ENCODE results near the gene RPS6KC1. TPM values are rescaled to one million over a fixed set of nuclear protein-coding genes. Genes with fewer than 3 reads are reported as not detected.
"Not testable (repeated sequence)": the region's sequence is repeated elsewhere in the genome, so short reads cannot be mapped to it uniquely, and the experiment has no call there.

RPS6KC1 gene
- total RNA-seq, 1 donor = 35.1 TPM

DNA sequence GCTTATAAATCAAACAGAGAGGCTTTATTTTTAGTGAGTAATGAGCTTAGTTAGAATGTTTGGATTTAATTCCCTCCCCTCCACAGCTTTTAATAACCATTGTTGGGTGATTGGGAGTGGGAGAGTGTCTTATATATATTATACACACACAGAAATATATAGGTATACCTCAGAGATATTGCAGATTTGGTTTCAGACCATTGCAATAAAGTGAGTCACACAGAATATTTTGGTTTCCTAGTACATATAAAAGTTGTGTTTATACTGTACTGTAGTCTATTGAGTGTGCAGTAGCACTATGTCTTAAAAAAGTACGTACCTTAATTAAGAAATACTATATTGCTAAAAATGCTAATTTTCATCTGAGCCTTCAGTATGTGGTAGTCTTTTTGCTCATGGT, 44.4 kb downstream of the RPS6KC1 start:
- Histone ChIP-seq H4K20me1 (ENCODE audit: insufficient read depth, low read length) (no peaks in the 10 kb centered on the region), H3K9me3 (ENCODE audit: low read depth, low read length) (no peaks in the 10 kb centered on the region), H3K36me3 (ENCODE audit: insufficient read depth, low read length) (peaks cover 3% of the 10 kb centered on the region), H3K4me2 (ENCODE audit: insufficient read depth, low read length) (no peak overlapping the region), H3K27ac (ENCODE audit: low read depth, low read length) (no peak overlapping the region), H2AFZ (ENCODE audit: low read length) (no peak overlapping the region), H3K27me3 (ENCODE audit: insufficient read depth, low read length) (no peaks in the 10 kb centered on the region), H3K4me1 (ENCODE audit: insufficient read depth, low read length) (no peaks in the 10 kb centered on the region), H3K79me2 (ENCODE audit: insufficient read depth, low read length) (peaks cover 6% of the 10 kb centered on the region), H3K4me3 (ENCODE audit: insufficient read depth, low read length) (no peak overlapping the region)
- TF ChIP-seq, protein P1, sequence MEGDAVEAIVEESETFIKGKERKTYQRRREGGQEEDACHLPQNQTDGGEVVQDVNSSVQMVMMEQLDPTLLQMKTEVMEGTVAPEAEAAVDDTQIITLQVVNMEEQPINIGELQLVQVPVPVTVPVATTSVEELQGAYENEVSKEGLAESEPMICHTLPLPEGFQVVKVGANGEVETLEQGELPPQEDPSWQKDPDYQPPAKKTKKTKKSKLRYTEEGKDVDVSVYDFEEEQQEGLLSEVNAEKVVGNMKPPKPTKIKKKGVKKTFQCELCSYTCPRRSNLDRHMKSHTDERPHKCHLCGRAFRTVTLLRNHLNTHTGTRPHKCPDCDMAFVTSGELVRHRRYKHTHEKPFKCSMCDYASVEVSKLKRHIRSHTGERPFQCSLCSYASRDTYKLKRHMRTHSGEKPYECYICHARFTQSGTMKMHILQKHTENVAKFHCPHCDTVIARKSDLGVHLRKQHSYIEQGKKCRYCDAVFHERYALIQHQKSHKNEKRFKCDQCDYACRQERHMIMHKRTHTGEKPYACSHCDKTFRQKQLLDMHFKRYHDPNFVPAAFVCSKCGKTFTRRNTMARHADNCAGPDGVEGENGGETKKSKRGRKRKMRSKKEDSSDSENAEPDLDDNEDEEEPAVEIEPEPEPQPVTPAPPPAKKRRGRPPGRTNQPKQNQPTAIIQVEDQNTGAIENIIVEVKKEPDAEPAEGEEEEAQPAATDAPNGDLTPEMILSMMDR (IDR thresholded peaks at IDR 0.05; ENCODE audit: extremely low read depth, low read depth, low read length) = no peak
- DNase-seq (ENCODE audit: insufficient read length, low spot score, missing footprints) = no peak

DNA sequence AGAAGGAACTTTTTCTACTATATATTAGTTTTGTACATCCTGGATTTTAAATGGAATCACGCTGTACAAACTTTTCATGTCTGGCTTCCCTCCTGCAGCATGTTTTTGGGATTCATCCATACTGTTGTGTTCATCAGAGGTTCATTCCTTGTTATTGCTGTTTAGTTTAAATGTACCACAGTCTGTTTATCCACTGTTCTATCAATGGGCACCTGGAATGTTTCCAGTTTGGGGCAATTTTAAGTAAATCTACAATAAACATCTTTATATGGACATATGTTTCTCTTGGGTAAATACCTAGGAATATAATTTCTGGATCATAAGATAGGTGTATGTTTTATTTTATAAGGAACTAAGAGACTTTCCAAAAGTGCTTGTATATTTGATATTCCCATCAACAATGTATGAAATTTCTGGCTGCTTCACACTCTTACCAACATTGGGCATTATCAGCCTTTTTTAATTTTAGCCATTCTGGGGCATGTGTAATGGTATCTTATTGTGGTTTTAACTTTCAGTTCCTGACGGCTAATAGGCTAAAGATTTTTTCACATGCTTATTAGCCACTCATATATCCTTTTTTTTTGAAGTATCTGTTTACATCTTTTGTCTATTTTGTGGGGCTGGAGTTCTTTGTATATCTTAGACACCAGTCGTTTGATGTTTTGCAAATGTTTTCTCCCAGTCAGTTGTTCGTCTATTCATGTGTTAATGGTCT, 48.8 kb downstream of the RPS6KC1 start:
- H3K27ac ChIP-seq (ENCODE audit: low read depth, low read length) = no peak overlapping the region
- H3K4me2 ChIP-seq (ENCODE audit: insufficient read depth, low read length) = no peak overlapping the region
- no peaks in the 10 kb centered on the region for H3K9me3 ChIP-seq (ENCODE audit: low read depth, low read length)
- no peaks in the 10 kb centered on the region for H3K27me3 ChIP-seq (ENCODE audit: insufficient read depth, low read length)
- H3K36me3 ChIP-seq (ENCODE audit: insufficient read depth, low read length) = peaks cover 3% of the 10 kb centered on the region
- no peaks in the 10 kb centered on the region for H3K4me1 ChIP-seq (ENCODE audit: insufficient read depth, low read length)
- H4K20me1 ChIP-seq (ENCODE audit: insufficient read depth, low read length) = no peaks in the 10 kb centered on the region
- DNase-seq (ENCODE audit: insufficient read length, low spot score, missing footprints) = no peak
- peaks cover 10% of the 10 kb centered on the region for H3K79me2 ChIP-seq (ENCODE audit: insufficient read depth, low read length)
- TF ChIP-seq, protein P1 (IDR thresholded peaks at IDR 0.05; ENCODE audit: extremely low read depth, low read depth, low read length) = no peak
- H2AFZ ChIP-seq (ENCODE audit: low read length) = no peak overlapping the region
- H3K4me3 ChIP-seq (ENCODE audit: insufficient read depth, low read length) = no peak overlapping the region

DNA sequence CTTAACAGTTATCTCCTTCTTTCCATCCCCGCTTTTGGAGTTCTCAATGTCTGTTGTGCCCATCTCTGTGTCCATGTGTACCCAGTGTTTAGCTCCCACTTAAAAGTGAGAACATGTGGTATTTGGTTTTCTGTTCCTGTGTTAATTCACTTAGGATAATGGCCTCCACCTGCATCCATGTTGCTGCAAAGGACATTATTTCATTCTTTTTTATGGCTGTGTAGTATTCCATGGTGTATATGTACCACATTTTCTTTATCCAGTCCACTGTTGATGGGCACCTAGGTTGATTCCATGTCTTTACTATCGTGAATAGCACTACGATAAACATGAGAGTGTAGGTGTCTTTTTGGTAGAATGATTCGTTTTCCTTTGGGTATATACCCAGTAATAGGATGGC, 49.5 kb downstream of the RPS6KC1 start:
- H3K79me2 ChIP-seq (ENCODE audit: insufficient read depth, low read length) = peaks cover 10% of the 10 kb centered on the region
- H3K4me3 ChIP-seq (ENCODE audit: insufficient read depth, low read length); DNase-seq (ENCODE audit: insufficient read length, low spot score, missing footprints); H4K20me1 ChIP-seq (ENCODE audit: insufficient read depth, low read length); H3K4me2 ChIP-seq (ENCODE audit: insufficient read depth, low read length); H2AFZ ChIP-seq (ENCODE audit: low read length); H3K36me3 ChIP-seq (ENCODE audit: insufficient read depth, low read length); H3K27ac ChIP-seq (ENCODE audit: low read depth, low read length); H3K27me3 ChIP-seq (ENCODE audit: insufficient read depth, low read length); H3K4me1 ChIP-seq (ENCODE audit: insufficient read depth, low read length); H3K9me3 ChIP-seq (ENCODE audit: low read depth, low read length): not testable (repeated sequence)

DNA sequence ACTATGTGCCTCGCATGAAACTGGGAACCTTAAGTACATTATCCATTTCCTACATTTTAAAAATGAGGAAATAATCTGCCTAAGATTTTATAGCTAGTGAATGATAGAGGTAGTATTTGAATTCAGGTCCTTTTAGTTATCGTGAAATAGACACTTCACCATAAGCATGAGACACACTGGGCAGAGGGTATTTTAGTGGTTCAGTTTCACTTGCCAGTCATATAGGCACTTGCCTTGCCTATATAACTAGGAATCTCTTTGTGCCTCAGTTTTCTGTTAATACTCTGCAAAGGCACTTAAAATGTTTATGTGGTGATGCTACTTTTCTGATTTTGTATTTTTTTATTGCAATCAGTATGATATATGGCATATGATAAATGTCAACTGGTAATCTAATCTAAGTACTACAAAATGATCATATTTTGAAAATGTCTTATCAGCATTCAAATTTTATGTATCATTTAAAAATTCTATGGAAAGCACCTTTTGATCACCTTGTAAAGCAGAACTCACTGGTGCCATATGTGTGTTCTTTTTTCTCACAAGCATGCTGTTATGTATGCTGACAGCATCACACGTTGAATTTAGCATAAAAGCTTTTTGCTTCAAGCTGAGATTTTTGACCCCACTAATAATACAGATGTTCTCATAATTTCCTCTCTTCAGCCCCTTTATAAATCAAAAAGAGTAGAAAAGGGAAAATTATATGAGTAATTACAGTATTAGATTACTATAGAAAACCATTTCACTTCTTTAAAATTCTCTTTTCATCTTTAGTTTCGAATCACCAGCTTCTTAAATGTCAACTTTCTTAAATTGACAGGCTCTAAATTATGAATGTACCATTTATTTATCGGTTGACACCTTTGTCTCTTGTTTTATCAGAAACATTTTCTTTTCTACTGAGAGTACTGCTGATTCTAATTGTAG, 52.6 kb downstream of the RPS6KC1 start:
- H3K27ac ChIP-seq (ENCODE audit: low read depth, low read length) = no peak overlapping the region
- no peaks in the 10 kb centered on the region for H3K9me3 ChIP-seq (ENCODE audit: low read depth, low read length)
- H3K27me3 ChIP-seq (ENCODE audit: insufficient read depth, low read length) = no peaks in the 10 kb centered on the region
- H3K79me2 ChIP-seq (ENCODE audit: insufficient read depth, low read length) = peaks cover 16% of the 10 kb centered on the region
- H4K20me1 ChIP-seq (ENCODE audit: insufficient read depth, low read length) = no peaks in the 10 kb centered on the region
- no peak overlapping the region for H3K4me2 ChIP-seq (ENCODE audit: insufficient read depth, low read length)
- H2AFZ ChIP-seq (ENCODE audit: low read length) = no peak overlapping the region
- no peak for DNase-seq (ENCODE audit: insufficient read length, low spot score, missing footprints)
- H3K36me3 ChIP-seq (ENCODE audit: insufficient read depth, low read length) = peaks cover 10% of the 10 kb centered on the region
- TF ChIP-seq, protein P1 (IDR thresholded peaks at IDR 0.05; ENCODE audit: extremely low read depth, low read depth, low read length) = no peak
- no peak overlapping the region for H3K4me3 ChIP-seq (ENCODE audit: insufficient read depth, low read length)
- H3K4me1 ChIP-seq (ENCODE audit: insufficient read depth, low read length) = no peaks in the 10 kb centered on the region

Data from osteoblast (primary cell).